Spleen (tissue), 7 donors: ENCODE data around the gene TMEM181.
"Not testable (repeated sequence)": the region's sequence is repeated elsewhere in the genome, so short reads cannot be mapped to it uniquely, and the experiment has no call there.

Experiments used
- CTCF ChIP-seq, 11 experiments: fragments of 200-600 bp in 7 of 11; fragments of 450-650 bp in 4 of 11; sonication (generic) in 4 of 11; IDR thresholded peaks in 8 of 11; conservative IDR thresholded peaks in 3 of 11; 1 replicate in 7 of 11; 2 replicates in 4 of 11; pipeline versions ENCODE4 v1.4.0 to v1.8.0; 2016 to 2021; ENCODE audit warnings: antibody characterized with exemption in 11 of 11, inconsistent platforms in 4 of 11, mild to moderate bottlenecking in 1 of 11
- POLR2A ChIP-seq, 3 donors: fragments of 450-650 bp; IDR thresholded peaks; one replicate each; pipeline ENCODE4 v1.5.1; 2017; ENCODE audit warnings: antibody characterized with exemption in 3 of 3, mild to moderate bottlenecking in 1 of 3
- donor health status: DM: no; HTN: no; CAD: no; lungs with moderate emphysema.
- donor health status: DM: no; HTN: no; CAD: no.
- donor health status: DM: no; HTN: no; CAD: no.

GRCh38 chr6:158632538-158633119 is 72.7 kb downstream of the TMEM181 start:
- not testable (repeated sequence) for TF ChIP-seq CTCF (IDR thresholded peaks at IDR 0.05 in 8 of 11, conservative IDR thresholded peaks at IDR 0.05 in 3 of 11); POLR2A (IDR thresholded peaks at IDR 0.05)
